ENCODE measurements around the gene HOXC10. TPM values are rescaled to one million over a fixed set of nuclear protein-coding genes. Genes with fewer than 3 reads are reported as not detected.
A peak's percentile ranks its signal among the peaks of the same experiment; 100 is the strongest.

The HOXC10 gene
- polyA plus RNA-seq, 3 donors from 2014 or later: not detected

DNA sequence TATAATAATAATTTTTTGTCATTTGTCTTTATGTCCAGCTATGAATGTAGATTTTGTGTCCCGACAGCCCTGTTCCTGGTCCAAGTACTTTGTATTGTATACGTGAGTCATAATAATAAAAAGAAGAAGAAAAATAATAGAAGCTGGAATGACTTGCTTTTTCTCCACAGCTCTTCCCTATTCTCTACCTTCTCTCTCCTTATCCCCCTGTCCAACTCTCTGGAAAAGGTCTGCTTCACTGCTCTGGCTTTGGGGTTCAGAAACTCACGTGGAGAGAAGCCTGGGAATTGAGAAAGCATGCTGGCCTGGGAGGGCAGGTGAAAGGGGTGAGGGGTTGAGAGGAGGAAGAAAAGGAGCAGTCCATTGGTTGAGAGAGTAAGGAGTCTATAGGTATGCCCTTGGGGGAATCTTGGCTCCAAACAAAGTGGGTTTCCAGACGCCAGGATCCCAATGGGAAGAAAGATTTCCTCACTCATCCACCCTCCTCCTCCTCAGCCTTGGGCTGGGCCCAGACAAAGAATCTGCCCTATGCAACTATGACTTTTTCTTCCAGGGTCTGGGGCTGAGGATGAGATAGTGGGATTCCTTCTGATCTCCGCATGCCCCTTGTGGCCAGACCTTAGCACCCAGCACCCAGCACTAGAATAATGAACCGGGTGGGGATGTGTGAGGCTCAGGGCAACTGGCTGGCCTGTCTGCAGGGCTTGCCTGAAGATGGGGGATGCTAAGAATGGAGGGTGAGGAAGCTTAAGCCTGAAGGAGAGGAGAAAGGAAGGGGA lies 27.9 kb downstream of the HOXC10 start:
- no peak overlapping the region for H3K4me3 Mint-ChIP-seq
- no peak for DNase-seq
- H3K27me3 Mint-ChIP-seq (ENCODE audit: low read depth in 3 of 3): peaks cover 44 to 75% (median 75%) of the 10 kb centered on the region in 3 donors
- peaks cover 22 to 29% of the 10 kb centered on the region in 2 donors for H3K4me1 Mint-ChIP-seq
- peaks cover 0 to 3% (median 0%) of the 10 kb centered on the region in 6 donors for H3K9me3 Mint-ChIP-seq
- H3K27ac Mint-ChIP-seq: peak overlapping the region in 1 of 6 donors; percentile 59
- H3K36me3 Mint-ChIP-seq: no peaks in the 10 kb centered on the region

- H3K9me3 Mint-ChIP-seq: peaks cover 0 to 2% (median 0%) of the 10 kb centered on the region in 6 donors
- no peaks in the 10 kb centered on the region for H3K36me3 Mint-ChIP-seq
- peaks cover 39 to 64% (median 63%) of the 10 kb centered on the region in 3 donors for H3K27me3 Mint-ChIP-seq (ENCODE audit: low read depth in 3 of 3)
- DNase-seq: no peak
- H3K4me1 Mint-ChIP-seq: peaks cover 24 to 34% of the 10 kb centered on the region in 2 donors
- peak overlapping the region in 1 of 6 donors; percentile 20 for H3K27ac Mint-ChIP-seq
- peak overlapping the region in 1 of 5 donors; percentile 7 for H3K4me3 Mint-ChIP-seq
Observed at GRCh38 chr12:54014377-54015017, 29.6 kb downstream of the HOXC10 start.

GRCh38 chr12:54015018-54015931 lies 30.3 kb downstream of the HOXC10 start:
- Mint-ChIP-seq H3K9me3 (peaks cover 0 to 2% (median 0%) of the 10 kb centered on the region in 6 donors), H3K27me3 (ENCODE audit: low read depth in 3 of 3) (peaks cover 35 to 64% (median 60%) of the 10 kb centered on the region in 3 donors), H3K27ac (peak overlapping the region in 1 of 6 donors; percentile 20), H3K4me1 (peaks cover 24 to 37% of the 10 kb centered on the region in 2 donors), H3K36me3 (no peaks in the 10 kb centered on the region), H3K4me3 (peak overlapping the region in 2 of 5 donors; percentile 12 to 35)
- DNase-seq: no peak

GRCh38 chr12:54016051-54016450 lies 31.1 kb downstream of the HOXC10 start:
- Mint-ChIP-seq H3K4me1 (peaks cover 23 to 35% of the 10 kb centered on the region in 2 donors), H3K27me3 (ENCODE audit: low read depth in 3 of 3) (peaks cover 30 to 62% (median 58%) of the 10 kb centered on the region in 3 donors), H3K9me3 (peaks cover 0 to 2% (median 0%) of the 10 kb centered on the region in 6 donors), H3K4me3 (peak overlapping the region in 3 of 5 donors; percentile 13 to 38 (median 35)), H3K27ac (no peak overlapping the region), H3K36me3 (no peaks in the 10 kb centered on the region)
- DNase-seq: no peak

DNA sequence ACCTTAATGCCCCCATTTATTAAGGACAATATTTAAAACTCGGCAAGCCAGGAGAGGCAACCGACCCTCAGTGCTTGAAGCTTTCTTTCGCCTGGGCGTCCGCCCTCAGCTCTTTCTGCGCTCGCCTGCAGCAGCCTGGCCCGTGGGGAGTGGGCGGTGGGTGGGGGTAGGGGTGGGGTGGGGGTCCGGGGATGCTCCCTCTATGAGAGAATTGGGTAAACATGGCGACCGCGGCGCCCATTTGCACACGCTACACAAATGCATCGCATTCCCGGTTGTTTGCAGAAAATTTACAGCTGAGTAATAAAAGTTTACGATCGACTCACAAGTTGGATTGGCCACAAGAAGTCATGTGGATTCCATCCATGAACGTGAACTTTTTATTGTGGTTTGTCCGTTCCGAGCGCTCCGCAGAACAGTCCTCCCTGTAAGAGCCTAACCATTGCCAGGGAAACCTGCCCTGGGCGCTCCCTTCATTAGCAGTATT lies 31.6 kb downstream of the HOXC10 start:
- Mint-ChIP-seq H3K4me1 (peaks cover 22 to 30% of the 10 kb centered on the region in 2 donors), H3K27me3 (ENCODE audit: low read depth in 3 of 3) (peaks cover 26 to 57% (median 55%) of the 10 kb centered on the region in 3 donors), H3K36me3 (no peaks in the 10 kb centered on the region), H3K27ac (no peak overlapping the region), H3K4me3 (peak overlapping the region in 4 of 5 donors; percentile 13 to 49 (median 40)), H3K9me3 (peaks cover 0 to 2% (median 0%) of the 10 kb centered on the region in 6 donors)
- no peak for DNase-seq

- Mint-ChIP-seq H3K27ac (peak overlapping the region in 5 of 6 donors; percentile 68 to 87 (median 82)), H3K36me3 (no peaks in the 10 kb centered on the region), H3K4me1 (peaks cover 22 to 27% of the 10 kb centered on the region in 2 donors), H3K4me3 (peak overlapping the region; percentile 89 to 95 (median 93)), H3K27me3 (ENCODE audit: low read depth in 3 of 3) (peaks cover 28 to 57% (median 54%) of the 10 kb centered on the region in 3 donors), H3K9me3 (peaks cover 0 to 2% (median 0%) of the 10 kb centered on the region in 6 donors)
- peak in 1 of 3 donors; percentile 24 for DNase-seq
Observed at GRCh38 chr12:54017027-54017788, 32.3 kb downstream of the HOXC10 start.

- peak overlapping the region; percentile 89 to 95 (median 93) for H3K4me3 Mint-ChIP-seq
- no peaks in the 10 kb centered on the region for H3K36me3 Mint-ChIP-seq
- peak overlapping the region in 5 of 6 donors; percentile 68 to 87 (median 82) for H3K27ac Mint-ChIP-seq
Observed at GRCh38 chr12:54017878-54018467, 33.0 kb downstream of the HOXC10 start.

DNA sequence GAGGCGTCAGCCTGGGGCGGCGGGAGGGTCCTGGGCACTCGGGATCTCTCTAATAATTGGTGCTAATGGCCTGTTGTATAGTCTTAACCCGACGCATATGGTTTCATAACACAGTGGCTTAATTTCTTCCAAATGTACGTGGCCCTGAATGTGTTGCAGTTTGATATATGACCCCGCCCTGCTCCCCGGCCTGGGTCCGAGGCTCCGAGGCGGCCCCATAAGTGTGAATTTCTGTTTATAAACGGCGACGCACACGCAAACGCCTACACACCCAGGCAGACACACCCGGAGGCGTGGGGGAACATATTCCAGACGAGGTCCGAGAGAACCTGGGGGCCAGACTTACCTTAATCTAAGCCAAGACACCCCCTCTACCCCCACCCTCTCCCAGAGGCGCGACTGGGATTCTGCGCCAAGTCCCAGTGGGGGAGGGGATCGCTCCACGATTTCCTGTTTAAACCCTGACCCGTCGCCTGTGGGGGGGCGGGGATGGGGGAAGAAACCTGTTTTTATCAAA lies 33.6 kb downstream of the HOXC10 start:
- DNase-seq: no peak

More at GRCh38 chr12:54017878-54018467, 33.0 kb downstream of the HOXC10 start:
- peak; percentile 81 to 89 (median 84) for DNase-seq
- Mint-ChIP-seq H3K27me3 (ENCODE audit: low read depth in 3 of 3) (peaks cover 32 to 55% (median 53%) of the 10 kb centered on the region in 3 donors), H3K9me3 (peaks cover 0 to 2% (median 0%) of the 10 kb centered on the region in 6 donors), H3K4me1 (peaks cover 22 to 27% of the 10 kb centered on the region in 2 donors)

GRCh38 chr12:54019091-54019811 lies 34.3 kb downstream of the HOXC10 start:
- Mint-ChIP-seq H3K27ac (no peak overlapping the region), H3K4me3 (peak overlapping the region in 4 of 5 donors; percentile 33 to 53 (median 49)), H3K4me1 (peaks cover 22 to 27% of the 10 kb centered on the region in 2 donors), H3K9me3 (peaks cover 0 to 2% (median 0%) of the 10 kb centered on the region in 6 donors), H3K36me3 (no peaks in the 10 kb centered on the region), H3K27me3 (ENCODE audit: low read depth in 3 of 3) (peaks cover 35 to 53% (median 44%) of the 10 kb centered on the region in 3 donors)
- no peak for DNase-seq

More for the DNA sequence above, 33.6 kb downstream of the HOXC10 start:
- peak overlapping the region in 3 of 6 donors; percentile 20 to 74 (median 45) for H3K27ac Mint-ChIP-seq
- peaks cover 22 to 27% of the 10 kb centered on the region in 2 donors for H3K4me1 Mint-ChIP-seq
- peak overlapping the region; percentile 89 to 95 (median 93) for H3K4me3 Mint-ChIP-seq
- no peaks in the 10 kb centered on the region for H3K36me3 Mint-ChIP-seq
- H3K27me3 Mint-ChIP-seq (ENCODE audit: low read depth in 3 of 3): peaks cover 31 to 55% (median 51%) of the 10 kb centered on the region in 3 donors
- peaks cover 0 to 2% (median 0%) of the 10 kb centered on the region in 6 donors for H3K9me3 Mint-ChIP-seq

DNA sequence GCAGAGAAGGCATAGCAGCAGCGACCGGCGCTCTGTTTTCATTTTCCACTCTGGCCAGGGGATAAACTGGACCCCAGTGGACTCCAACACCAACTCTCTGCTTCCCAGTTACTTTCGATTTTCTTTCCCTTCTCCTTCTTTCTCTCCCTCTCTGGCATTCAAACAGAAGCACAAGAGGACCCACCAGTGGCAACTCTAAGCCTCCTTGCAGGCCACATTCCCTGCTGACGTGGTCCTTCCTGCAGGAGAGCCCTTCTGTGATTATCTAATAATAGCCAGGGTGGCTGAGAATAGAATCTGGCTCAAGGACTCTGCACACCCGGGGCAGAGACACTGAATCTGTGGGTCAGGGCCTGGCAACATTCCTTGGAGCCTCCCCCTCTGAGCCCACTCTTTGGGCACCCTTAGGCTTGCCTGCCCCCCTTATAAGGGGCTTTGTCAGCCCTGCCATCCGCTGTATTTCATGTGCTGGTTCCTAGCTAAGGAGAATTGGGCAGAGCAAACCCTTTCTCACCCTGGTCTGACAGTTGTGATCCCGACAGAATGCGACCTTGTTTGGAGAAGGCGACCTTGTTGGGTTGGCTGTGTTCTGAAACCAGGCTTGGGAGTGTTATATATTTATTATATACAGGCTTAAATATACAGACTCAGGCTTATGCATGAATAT lies 35.1 kb downstream of the HOXC10 start:
- H3K36me3 Mint-ChIP-seq: no peaks in the 10 kb centered on the region
- H3K9me3 Mint-ChIP-seq: peaks cover 0 to 2% (median 0%) of the 10 kb centered on the region in 6 donors
- H3K27me3 Mint-ChIP-seq (ENCODE audit: low read depth in 3 of 3): peaks cover 29 to 46% (median 41%) of the 10 kb centered on the region in 3 donors
- no peak overlapping the region for H3K27ac Mint-ChIP-seq
- H3K4me3 Mint-ChIP-seq: peak overlapping the region in 3 of 5 donors; percentile 27 to 63 (median 37)
- DNase-seq: no peak
- peaks cover 18 to 27% of the 10 kb centered on the region in 2 donors for H3K4me1 Mint-ChIP-seq

All from immature natural killer cell (primary cell).